ENCODE results near the gene UNCX. TPM values are rescaled to one million over a fixed set of nuclear protein-coding genes. Genes with fewer than 3 reads are reported as not detected.

The UNCX gene
- total and polyA plus RNA-seq, 2 experiments from 2014 or later: not detected

- no peaks in the 10 kb centered on the region for H3K36me3 ChIP-seq (ENCODE audit: insufficient read depth)
- Mint-ChIP-seq H3K9me3 (peaks cover 5% of the 10 kb centered on the region), H3K27me3 (ENCODE audit: insufficient read depth, low read depth, poor library complexity) (peaks cover 82% of the 10 kb centered on the region), H3K4me3 (peak overlapping the region; percentile 40; the same call in 2 of the 3 replicates), H3K27ac (no peak overlapping the region), H3K36me3 (ENCODE audit: low read depth) (peaks cover 3% of the 10 kb centered on the region; the same call in 1 of the 3 replicates), H3K4me1 (peaks cover 39% of the 10 kb centered on the region)
- no peak overlapping the region; the same call in 1 of the 2 replicates for H2AFZ ChIP-seq
- TF ChIP-seq EZH2phosphoT487 (IDR thresholded peaks at IDR 0.05; ENCODE audit: unreplicated experiment) (peak; percentile 33), JUNB (IDR thresholded peaks at IDR 0.05; ENCODE audit: unreplicated experiment) (no peak)
- peaks cover 93% of the 10 kb centered on the region for H3K27me3 ChIP-seq (ENCODE audit: insufficient read depth)
- H3K79me2 ChIP-seq (replicated peaks; ENCODE audit: insufficient read depth): no peaks in the 10 kb centered on the region
- H3F3A ChIP-seq (replicated peaks; ENCODE audit: low read depth): peaks cover 30% of the 10 kb centered on the region
- DNase-seq (ENCODE audit: low spot score): peak; percentile 72
- H3K4me3 ChIP-seq: peak overlapping the region; percentile 49
- no peaks in the 10 kb centered on the region for H3K9me2 ChIP-seq (ENCODE audit: insufficient read depth)
- H3K4me1 ChIP-seq (ENCODE audit: insufficient read depth): peaks cover 52% of the 10 kb centered on the region
- H3K27ac ChIP-seq (ENCODE audit: low read depth): no peak overlapping the region
- H3K4me2 ChIP-seq: peak overlapping the region; percentile 80
- peaks cover 18% of the 10 kb centered on the region; the same call in 1 of the 2 replicates for H4K20me1 ChIP-seq (replicated peaks; ENCODE audit: insufficient read depth)
- ATAC-seq: peak; percentile 17
These were observed 2.3 kb downstream of the UNCX start for GRCh38 chr7:1234881-1235500.

GRCh38 chr7:1235501-1236131 is 2.9 kb downstream of the UNCX start:
- Mint-ChIP-seq H3K27me3 (ENCODE audit: insufficient read depth, low read depth, poor library complexity) (peaks cover 84% of the 10 kb centered on the region), H3K9me3 (peaks cover 5% of the 10 kb centered on the region), H3K4me3 (peak overlapping the region; percentile 60), H3K36me3 (ENCODE audit: low read depth) (peaks cover 3% of the 10 kb centered on the region; the same call in 1 of the 3 replicates), H3K4me1 (peaks cover 37% of the 10 kb centered on the region), H3K27ac (no peak overlapping the region)
- no peaks in the 10 kb centered on the region for H3K9me2 ChIP-seq (ENCODE audit: insufficient read depth)
- peaks cover 50% of the 10 kb centered on the region for H3K4me1 ChIP-seq (ENCODE audit: insufficient read depth)
- peak overlapping the region; percentile 80 for H3K4me2 ChIP-seq
- peak; percentile 63 for DNase-seq (ENCODE audit: low spot score)
- H3K4me3 ChIP-seq: peak overlapping the region; percentile 49
- ATAC-seq: peak; percentile 1
- peak overlapping the region; percentile 18; the same call in 1 of the 2 replicates for H2AFZ ChIP-seq
- H3K36me3 ChIP-seq (ENCODE audit: insufficient read depth): no peaks in the 10 kb centered on the region
- no peak overlapping the region for H3K27ac ChIP-seq (ENCODE audit: low read depth)
- peaks cover 35% of the 10 kb centered on the region for H3F3A ChIP-seq (replicated peaks; ENCODE audit: low read depth)
- H4K20me1 ChIP-seq (replicated peaks; ENCODE audit: insufficient read depth): peaks cover 17% of the 10 kb centered on the region; the same call in 1 of the 2 replicates
- H3K27me3 ChIP-seq (ENCODE audit: insufficient read depth): peaks cover 95% of the 10 kb centered on the region
- no peaks in the 10 kb centered on the region for H3K79me2 ChIP-seq (replicated peaks; ENCODE audit: insufficient read depth)
- TF ChIP-seq ETS1 (IDR thresholded peaks at IDR 0.05) (no peak), EZH2 (IDR thresholded peaks at IDR 0.05; ENCODE audit: low read depth, unreplicated experiment) (peak; percentile 98), CTCF (conservative IDR thresholded peaks at IDR 0.05; ENCODE audit: low read depth in 2 of 2) (no peak), ZNF462 (CRISPR knock-in tag; IDR thresholded peaks at IDR 0.05) (no peak), STAT1 (IDR thresholded peaks at IDR 0.05; ENCODE audit: unreplicated experiment) (no peak), ZNF114 (CRISPR knock-in tag; IDR thresholded peaks at IDR 0.05) (no peak), EZH2phosphoT487 (IDR thresholded peaks at IDR 0.05; ENCODE audit: unreplicated experiment) (peak; percentile 99)
